ENCODE measurements around the gene OR10C1.
"Not testable (repeated sequence)": the region's sequence is repeated elsewhere in the genome, so short reads cannot be mapped to it uniquely, and the experiment has no call there.

The OR10C1 gene

DNA sequence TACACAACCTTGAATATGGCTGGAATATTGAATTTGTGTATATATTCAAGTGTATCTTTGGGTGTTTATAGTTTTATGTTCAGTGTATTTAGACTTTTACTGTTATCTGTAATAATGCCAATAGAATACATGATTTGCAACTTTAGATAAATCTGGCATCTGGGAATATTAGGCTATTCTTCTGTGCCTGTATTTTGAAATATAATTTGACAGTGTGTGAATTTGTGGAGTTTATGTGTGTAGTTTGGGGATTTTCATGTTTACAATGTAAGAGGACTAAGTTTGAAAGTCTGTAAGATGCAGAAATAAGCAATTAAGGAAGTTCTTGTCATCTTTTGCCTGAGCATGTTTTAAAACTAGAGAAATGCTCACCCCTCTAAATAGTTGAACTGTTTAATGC, at the start of gene OR10C1:
Gene OR10C1 (plus strand): TSS at position 301 of the 400 bp plus-strand sequence. CDS start 710 bp downstream, outside the sequence.
- no peak for DNase-seq (ENCODE audit: low read depth in 2 of 2)

DNA sequence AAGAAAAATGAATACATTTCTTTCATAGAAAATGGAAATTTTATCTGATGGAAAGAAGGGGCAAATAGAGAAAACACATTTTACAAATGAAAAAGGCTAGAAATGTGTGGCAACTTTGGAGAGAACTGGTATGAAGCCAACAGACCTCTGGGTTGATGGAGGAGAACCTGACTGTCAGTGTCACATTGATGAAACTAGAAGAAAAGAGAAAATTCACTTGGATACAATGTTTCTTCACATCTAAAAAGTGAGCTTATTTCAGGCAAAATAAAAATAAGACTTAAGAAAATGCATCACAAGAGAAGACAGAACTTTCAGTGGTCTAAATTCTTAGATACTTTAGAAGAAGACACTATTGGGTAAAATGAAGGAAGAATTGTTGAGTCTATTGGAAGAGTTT, 43.8 kb upstream of the OR10C1 start, which contains the start of gene OR12D2:
Gene OR12D2 (plus strand): TSS at position 301 of the 400 bp plus-strand sequence. CDS start 1,069 bp downstream, outside the sequence.
- DNase-seq (ENCODE audit: low read depth in 2 of 2), result no peak

GRCh38 chr6:29399525-29399924, 39.6 kb upstream of the OR10C1 start:
- no peak for DNase-seq (ENCODE audit: low read depth in 2 of 2)

DNA sequence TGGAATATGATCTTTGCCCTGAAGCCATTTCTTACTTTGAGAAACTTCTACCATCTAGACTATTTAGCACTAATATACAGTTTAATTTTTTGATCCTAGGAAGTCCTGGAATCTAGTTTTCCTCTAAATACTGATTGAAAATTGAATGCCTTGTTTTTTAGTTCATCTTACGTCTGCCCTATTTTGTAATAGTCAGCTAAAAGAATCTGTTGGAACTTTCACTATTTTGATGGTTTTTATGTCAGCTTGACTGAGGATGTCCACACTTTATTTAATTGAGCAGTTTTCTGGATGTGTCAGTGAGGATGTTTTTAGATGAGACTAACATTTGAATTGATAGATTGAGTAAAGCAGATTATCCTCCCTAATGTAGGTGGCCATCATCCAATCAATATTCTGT, 35.3 kb upstream of the OR10C1 start:
- no peak for DNase-seq (ENCODE audit: low read depth in 2 of 2)

DNA sequence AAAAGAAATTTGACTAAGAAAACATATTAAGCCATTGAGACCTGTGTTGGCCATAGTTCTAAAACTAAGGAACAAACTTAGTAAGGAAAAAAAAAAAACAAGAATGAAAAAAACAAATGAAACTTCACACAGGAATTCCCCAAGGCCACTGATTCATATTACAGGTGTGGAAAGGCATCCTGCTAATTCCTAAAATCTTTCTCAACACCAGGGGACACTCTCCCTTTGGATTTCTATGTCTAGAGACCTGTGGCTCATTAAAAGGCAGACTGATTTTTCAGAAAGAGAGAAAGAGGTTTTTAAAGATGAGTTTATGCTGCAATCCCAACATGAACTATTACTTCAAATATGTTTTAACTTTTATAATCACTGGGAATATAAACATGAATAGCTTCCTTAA, 24.5 kb upstream of the OR10C1 start, which contains the start of gene OR12D1:
Gene OR12D1 (plus strand): TSS at position 341 of the 400 bp plus-strand sequence.
- no peak for DNase-seq (ENCODE audit: low read depth in 2 of 2)

DNA sequence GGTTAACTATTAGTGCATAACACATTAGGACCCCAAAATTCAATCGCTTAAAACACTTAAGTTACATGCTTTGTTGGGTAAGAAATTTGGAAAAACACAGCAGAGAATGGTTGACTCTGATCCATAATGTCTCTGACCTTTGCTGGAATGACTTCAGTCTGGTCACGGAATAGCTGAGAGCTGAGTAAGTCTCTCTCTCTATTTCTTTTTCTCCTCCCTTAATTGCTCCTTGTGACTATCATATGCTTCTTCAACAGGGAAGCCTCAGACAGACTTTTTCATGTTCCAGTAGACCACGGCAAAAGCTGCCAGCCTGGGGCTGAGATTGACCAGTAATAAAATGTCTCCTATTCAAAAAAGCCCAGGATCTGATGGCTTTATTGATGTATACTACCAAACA, 19.6 kb upstream of the OR10C1 start:
- DNase-seq (ENCODE audit: low read depth in 2 of 2), result no peak

GRCh38 chr6:29424168-29424567, 14.9 kb upstream of the OR10C1 start:
- DNase-seq (ENCODE audit: low read depth in 2 of 2), result no peak

DNA sequence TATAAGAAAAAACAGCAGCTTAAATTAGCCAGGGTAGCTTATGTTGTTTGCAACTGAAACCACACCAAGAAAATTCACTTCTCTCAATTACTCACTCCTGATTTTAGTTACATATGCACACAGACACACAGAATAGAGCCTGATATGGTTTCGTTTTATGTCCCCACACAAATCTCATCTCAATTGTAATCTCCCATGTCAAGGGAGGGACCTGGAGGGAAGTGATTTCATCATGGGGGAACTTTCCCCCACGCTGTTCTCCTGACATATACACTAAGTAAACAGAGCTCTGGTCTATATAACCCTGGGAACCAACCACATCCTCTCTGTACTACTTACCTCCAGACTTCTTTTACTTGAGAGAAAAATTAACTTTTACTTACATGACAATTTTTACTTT, 14.5 kb upstream of the OR10C1 start:
- no peak for DNase-seq (ENCODE audit: low read depth in 2 of 2)

- no peak for DNase-seq (ENCODE audit: low read depth in 2 of 2)
These were observed 14.0 kb upstream of the OR10C1 start for GRCh38 chr6:29425075-29425474.

GRCh38 chr6:29426654-29427053, 12.5 kb upstream of the OR10C1 start:
- no peak for DNase-seq (ENCODE audit: low read depth in 2 of 2)

DNA sequence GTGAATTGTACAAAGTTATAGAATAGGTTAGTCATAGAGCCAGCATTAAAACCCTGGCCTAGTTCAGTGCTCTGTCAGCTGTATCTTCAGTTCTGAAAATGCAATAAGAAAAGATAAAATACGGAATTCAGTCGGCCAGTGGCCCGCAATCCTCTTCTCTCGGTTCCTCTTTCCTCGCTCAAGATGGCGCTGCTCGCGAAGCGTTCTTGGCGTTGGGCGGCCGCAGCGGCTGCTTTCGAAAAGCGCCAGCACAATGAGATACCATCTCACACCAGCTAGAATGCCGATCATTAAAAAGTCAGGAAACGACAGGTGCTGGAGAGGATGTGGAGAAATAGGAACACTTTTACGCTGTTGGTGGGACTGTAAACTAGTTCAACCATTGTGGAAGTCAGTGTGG, 2.4 kb upstream of the OR10C1 start:
- not testable (repeated sequence) for DNase-seq (ENCODE audit: low read depth in 2 of 2)

DNA sequence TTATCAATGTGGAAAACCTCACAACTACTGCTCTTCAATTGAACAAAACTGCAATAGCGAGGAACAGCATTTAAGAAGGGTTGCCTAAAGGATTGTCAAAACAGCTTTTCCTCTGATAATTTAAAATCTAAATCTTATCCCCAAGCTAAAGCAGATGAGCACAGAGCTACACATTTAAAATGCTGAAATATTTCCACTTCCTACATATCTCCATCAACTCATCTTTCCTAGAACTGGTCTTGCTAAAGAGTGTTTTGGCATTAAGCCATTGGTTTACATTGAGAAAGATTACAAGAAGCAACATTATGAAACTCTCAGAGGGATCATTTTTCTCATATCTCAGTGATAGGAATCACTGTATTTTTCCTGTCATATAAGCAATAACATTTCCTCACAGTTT, 3.6 kb downstream of the OR10C1 start:
- DNase-seq (ENCODE audit: low read depth in 2 of 2), result no peak

GRCh38 chr6:29444031-29444430, 4.9 kb downstream of the OR10C1 start:
- not testable (repeated sequence) for DNase-seq (ENCODE audit: low read depth in 2 of 2)

- DNase-seq (ENCODE audit: low read depth in 2 of 2), result no peak
These were observed 8.6 kb downstream of the OR10C1 start for GRCh38 chr6:29447670-29448069.

- DNase-seq (ENCODE audit: low read depth in 2 of 2), result no peak
These were observed 12.5 kb downstream of the OR10C1 start for GRCh38 chr6:29451471-29452193.

GRCh38 chr6:29456971-29457370, 17.9 kb downstream of the OR10C1 start, which contains the start of the genes OR11A1 and OR2H1:
Gene OR11A1, minus strand, starts transcription at chr6:29457071. Its CDS starts 29,430 bp downstream, at chr6:29427641.
Gene OR2H1, plus strand, starts transcription at chr6:29457155. Its CDS starts 4,615 bp downstream, at chr6:29461770.
- no peak for DNase-seq (ENCODE audit: low read depth in 2 of 2)

DNA sequence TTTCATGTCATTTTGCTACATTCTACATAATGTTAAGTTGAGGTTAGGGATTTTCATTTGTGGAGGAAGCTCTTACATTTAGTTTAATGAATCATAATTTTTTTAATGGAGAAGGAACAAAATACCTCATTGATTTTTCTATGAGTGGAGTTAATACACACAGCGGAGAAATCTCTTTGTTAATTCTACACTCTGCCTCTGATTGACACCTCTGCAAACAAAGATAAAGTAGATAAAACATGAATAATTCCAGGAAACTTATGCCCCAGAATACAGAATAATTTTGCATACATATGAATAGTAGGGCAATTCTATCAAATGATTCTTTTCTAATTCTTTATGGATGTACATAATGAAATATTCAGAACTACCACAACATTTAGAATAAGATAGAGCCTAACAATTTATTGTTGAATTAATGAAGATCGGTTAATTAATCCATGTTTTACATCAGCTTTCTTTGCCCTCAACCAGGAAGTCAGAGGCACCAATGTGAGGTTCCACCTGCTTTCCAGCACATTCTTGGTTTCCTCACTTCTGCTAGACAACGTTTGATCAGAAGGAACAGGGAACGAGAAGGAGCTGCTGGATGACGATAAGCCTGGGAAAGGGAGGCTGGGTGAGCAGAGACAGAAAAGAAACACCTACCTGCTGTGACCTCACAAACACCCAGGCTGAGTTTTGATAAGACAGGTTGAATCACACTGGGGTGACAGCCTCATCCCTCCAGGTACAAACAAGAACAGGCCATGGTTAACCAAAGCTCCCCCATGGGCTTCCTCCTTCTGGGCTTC, 22.1 kb downstream of the OR10C1 start:
- DNase-seq (ENCODE audit: low read depth in 2 of 2), result no peak

GRCh38 chr6:29462022-29462421, 22.9 kb downstream of the OR10C1 start:
- no peak for DNase-seq (ENCODE audit: low read depth in 2 of 2)

- DNase-seq (ENCODE audit: low read depth in 2 of 2), result no peak
These were observed 26.2 kb downstream of the OR10C1 start for GRCh38 chr6:29465279-29465678.

DNA sequence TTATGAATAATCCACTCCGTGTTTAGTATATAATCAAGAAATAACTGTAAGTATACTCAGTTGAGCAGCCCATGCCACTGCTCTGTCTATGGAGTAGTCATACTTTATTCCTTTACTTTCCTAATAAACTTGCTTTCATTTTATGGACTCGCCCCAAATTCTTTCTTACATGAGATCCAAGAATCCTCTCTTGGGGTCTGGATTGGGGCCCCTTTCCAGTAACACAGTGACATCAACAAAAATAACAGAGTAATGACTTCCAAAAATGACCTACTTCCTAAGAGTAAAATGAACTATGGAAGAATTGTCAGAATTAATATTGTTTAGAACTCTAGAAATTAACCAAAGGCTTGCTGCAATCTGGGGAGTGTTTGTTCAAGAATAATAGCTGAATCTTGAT, 26.7 kb downstream of the OR10C1 start:
- DNase-seq (ENCODE audit: low read depth in 2 of 2), result no peak

DNA sequence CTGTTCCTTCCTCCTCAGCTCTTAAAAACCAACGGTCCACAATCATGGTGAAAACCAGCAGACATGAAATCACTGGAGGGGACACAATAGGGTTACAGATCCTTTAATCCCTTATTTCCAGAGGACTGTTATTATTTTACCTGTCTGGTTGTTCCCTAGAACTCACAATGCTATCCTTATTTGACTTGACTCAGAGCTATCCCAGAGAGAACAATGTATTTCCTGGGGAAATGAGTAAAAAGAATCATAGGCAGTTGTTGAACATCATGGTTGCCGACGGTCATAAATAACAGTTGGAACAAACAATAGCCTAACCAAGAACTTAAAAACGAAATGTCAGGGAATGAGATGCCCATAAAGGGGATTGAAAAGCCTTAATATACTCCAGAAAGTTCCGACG, 27.1 kb downstream of the OR10C1 start:
- DNase-seq (ENCODE audit: low read depth in 2 of 2), result no peak

GRCh38 chr6:29474996-29475395, 35.9 kb downstream of the OR10C1 start:
- no peak for DNase-seq (ENCODE audit: low read depth in 2 of 2)

Data from stimulated activated CD8-positive, alpha-beta memory T cell treated with anti-CD3 and anti-CD28 coated beads, Interleukin-7, amount 100 ng/mL, for 4 hours (primary cell).